ENCODE data around the gene TATDN2.
A peak's percentile ranks its signal among the peaks of the same experiment; 100 is the strongest.
"Not testable (repeated sequence)": the region's sequence is repeated elsewhere in the genome, so short reads cannot be mapped to it uniquely, and the experiment has no call there.

The TATDN2 gene

DNA sequence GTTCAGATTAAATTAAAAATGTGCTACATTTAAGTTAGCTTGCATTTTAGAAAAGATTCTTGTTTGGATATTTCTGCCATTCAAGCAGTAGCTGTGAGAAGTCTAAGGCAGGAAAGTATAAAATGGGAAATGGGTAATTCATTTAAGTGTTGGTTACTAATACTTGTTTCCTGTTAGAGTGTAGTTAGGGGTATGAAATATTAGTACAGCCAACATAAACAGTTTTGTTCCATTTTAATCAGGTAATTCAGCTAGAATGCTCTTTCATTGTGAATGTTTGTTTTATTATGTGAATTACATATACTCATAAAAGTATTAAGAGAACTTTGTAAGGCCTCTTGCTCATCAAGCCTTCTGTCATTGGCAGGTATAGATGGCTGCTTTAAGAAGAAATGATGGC lies 19.9 kb downstream of the TATDN2 start:
- Histone ChIP-seq H4K20me1 (ENCODE audit: insufficient read depth) (0 out of 2 replicates have a peak, but pooled peaks cover 11% of the 10 kb centered on the region), H3K36me3 (ENCODE audit: insufficient read depth) (no peaks in the 10 kb centered on the region), H3K27ac (no peak overlapping the region), H3K4me1 (ENCODE audit: low read depth, poor library complexity, severe bottlenecking) (peaks cover 19% of the 10 kb centered on the region), H3K27me3 (ENCODE audit: insufficient read depth, low read depth) (no peaks in the 10 kb centered on the region), H2AFZ (ENCODE audit: low read depth) (no peak overlapping the region), H3K4me3 (IDR thresholded peaks at IDR 0.05; ENCODE audit: insufficient read depth, low read depth, low read length) (no peak overlapping the region), H3K4me2 (no peak overlapping the region), H3K79me2 (ENCODE audit: insufficient read depth, low read depth) (peaks cover 87% of the 10 kb centered on the region), H3K9ac (no peak overlapping the region)
- TF ChIP-seq, protein P1, sequence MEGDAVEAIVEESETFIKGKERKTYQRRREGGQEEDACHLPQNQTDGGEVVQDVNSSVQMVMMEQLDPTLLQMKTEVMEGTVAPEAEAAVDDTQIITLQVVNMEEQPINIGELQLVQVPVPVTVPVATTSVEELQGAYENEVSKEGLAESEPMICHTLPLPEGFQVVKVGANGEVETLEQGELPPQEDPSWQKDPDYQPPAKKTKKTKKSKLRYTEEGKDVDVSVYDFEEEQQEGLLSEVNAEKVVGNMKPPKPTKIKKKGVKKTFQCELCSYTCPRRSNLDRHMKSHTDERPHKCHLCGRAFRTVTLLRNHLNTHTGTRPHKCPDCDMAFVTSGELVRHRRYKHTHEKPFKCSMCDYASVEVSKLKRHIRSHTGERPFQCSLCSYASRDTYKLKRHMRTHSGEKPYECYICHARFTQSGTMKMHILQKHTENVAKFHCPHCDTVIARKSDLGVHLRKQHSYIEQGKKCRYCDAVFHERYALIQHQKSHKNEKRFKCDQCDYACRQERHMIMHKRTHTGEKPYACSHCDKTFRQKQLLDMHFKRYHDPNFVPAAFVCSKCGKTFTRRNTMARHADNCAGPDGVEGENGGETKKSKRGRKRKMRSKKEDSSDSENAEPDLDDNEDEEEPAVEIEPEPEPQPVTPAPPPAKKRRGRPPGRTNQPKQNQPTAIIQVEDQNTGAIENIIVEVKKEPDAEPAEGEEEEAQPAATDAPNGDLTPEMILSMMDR (conservative IDR thresholded peaks at IDR 0.05; ENCODE audit: low read depth, low read length): no peak

DNA sequence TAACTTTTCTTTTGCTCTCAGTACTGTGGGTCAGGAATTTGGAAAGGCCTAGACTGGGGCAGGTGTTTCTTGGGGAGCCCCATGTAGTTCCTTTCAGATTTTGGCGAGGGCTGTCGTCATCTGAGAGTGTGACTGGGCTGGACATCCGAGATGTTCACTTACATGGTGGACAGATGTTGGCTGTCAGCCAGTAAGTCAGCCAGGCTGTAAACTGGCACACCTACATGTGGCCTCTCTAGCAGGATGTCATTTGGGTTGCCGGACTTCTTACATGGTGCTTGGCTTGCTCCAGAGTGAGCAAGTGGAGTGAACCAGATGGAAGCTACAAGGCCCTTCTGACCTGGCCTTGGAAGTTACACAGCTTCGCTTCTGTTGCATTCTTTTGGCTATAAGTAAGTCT lies 20.7 kb downstream of the TATDN2 start:
- Histone ChIP-seq H3K4me3 (IDR thresholded peaks at IDR 0.05; ENCODE audit: insufficient read depth, low read depth, low read length) (no peak overlapping the region), H3K4me2 (no peak overlapping the region), H3K79me2 (ENCODE audit: insufficient read depth, low read depth) (peaks cover 87% of the 10 kb centered on the region), H3K36me3 (ENCODE audit: insufficient read depth) (no peaks in the 10 kb centered on the region), H3K4me1 (ENCODE audit: low read depth, poor library complexity, severe bottlenecking) (peaks cover 27% of the 10 kb centered on the region), H2AFZ (ENCODE audit: low read depth) (no peak overlapping the region), H3K27ac (no peak overlapping the region), H3K27me3 (ENCODE audit: insufficient read depth, low read depth) (no peaks in the 10 kb centered on the region), H3K9ac (no peak overlapping the region), H4K20me1 (ENCODE audit: insufficient read depth) (0 out of 2 replicates have a peak, but pooled peaks cover 11% of the 10 kb centered on the region)
- TF ChIP-seq, protein P1 (conservative IDR thresholded peaks at IDR 0.05; ENCODE audit: low read depth, low read length): no peak

- no peak overlapping the region for H2AFZ ChIP-seq (ENCODE audit: low read depth)
- H3K27me3 ChIP-seq (ENCODE audit: insufficient read depth, low read depth): no peaks in the 10 kb centered on the region
- peaks cover 87% of the 10 kb centered on the region for H3K79me2 ChIP-seq (ENCODE audit: insufficient read depth, low read depth)
- no peaks in the 10 kb centered on the region for H3K36me3 ChIP-seq (ENCODE audit: insufficient read depth)
- 0 out of 2 replicates have a peak, but pooled peaks cover 11% of the 10 kb centered on the region for H4K20me1 ChIP-seq (ENCODE audit: insufficient read depth)
- H3K4me1 ChIP-seq (ENCODE audit: low read depth, poor library complexity, severe bottlenecking): peaks cover 32% of the 10 kb centered on the region
- H3K27ac ChIP-seq: no peak overlapping the region
- H3K4me2 ChIP-seq: no peak overlapping the region
- TF ChIP-seq, protein P1 (conservative IDR thresholded peaks at IDR 0.05; ENCODE audit: low read depth, low read length): no peak
- no peak overlapping the region for H3K4me3 ChIP-seq (IDR thresholded peaks at IDR 0.05; ENCODE audit: insufficient read depth, low read depth, low read length)
- H3K9ac ChIP-seq: no peak overlapping the region
These were observed 21.2 kb downstream of the TATDN2 start for GRCh38 chr3:10269443-10269842.

- Histone ChIP-seq H3K79me2 (ENCODE audit: insufficient read depth, low read depth) (peaks cover 82% of the 10 kb centered on the region), H3K4me1 (ENCODE audit: low read depth, poor library complexity, severe bottlenecking) (peaks cover 63% of the 10 kb centered on the region)
- not testable (repeated sequence) for H3K4me2 ChIP-seq; H3K9ac ChIP-seq; H3K36me3 ChIP-seq (ENCODE audit: insufficient read depth); H3K4me3 ChIP-seq (IDR thresholded peaks at IDR 0.05; ENCODE audit: insufficient read depth, low read depth, low read length); H2AFZ ChIP-seq (ENCODE audit: low read depth); H3K27ac ChIP-seq; H4K20me1 ChIP-seq (ENCODE audit: insufficient read depth); H3K27me3 ChIP-seq (ENCODE audit: insufficient read depth, low read depth)
These were observed 24.2 kb downstream of the TATDN2 start for GRCh38 chr3:10272476-10272875.

GRCh38 chr3:10272977-10273376 lies 24.7 kb downstream of the TATDN2 start:
- TF ChIP-seq, protein P1 (conservative IDR thresholded peaks at IDR 0.05; ENCODE audit: low read depth, low read length): no peak
- 0 out of 2 replicates have a peak, but pooled peaks cover 3% of the 10 kb centered on the region for H4K20me1 ChIP-seq (ENCODE audit: insufficient read depth)
- no peak overlapping the region for H2AFZ ChIP-seq (ENCODE audit: low read depth)
- H3K79me2 ChIP-seq (ENCODE audit: insufficient read depth, low read depth): peaks cover 77% of the 10 kb centered on the region
- H3K36me3 ChIP-seq (ENCODE audit: insufficient read depth): no peaks in the 10 kb centered on the region
- no peaks in the 10 kb centered on the region for H3K27me3 ChIP-seq (ENCODE audit: insufficient read depth, low read depth)
- peaks cover 68% of the 10 kb centered on the region for H3K4me1 ChIP-seq (ENCODE audit: low read depth, poor library complexity, severe bottlenecking)
- no peak overlapping the region for H3K9ac ChIP-seq
- no peak overlapping the region for H3K27ac ChIP-seq
- H3K4me2 ChIP-seq: peak overlapping the region; percentile 48; the same call in 1 of the 2 replicates
- H3K4me3 ChIP-seq (IDR thresholded peaks at IDR 0.05; ENCODE audit: insufficient read depth, low read depth, low read length): no peak overlapping the region
